NCI-H226 (cell line): ENCODE data around the gene LCE1C.

Source experiments
- DNase-seq: peaks from one replicate; pipeline ENCODE4 v3.0.0-alpha.2; 2015

Gene LCE1C

DNA sequence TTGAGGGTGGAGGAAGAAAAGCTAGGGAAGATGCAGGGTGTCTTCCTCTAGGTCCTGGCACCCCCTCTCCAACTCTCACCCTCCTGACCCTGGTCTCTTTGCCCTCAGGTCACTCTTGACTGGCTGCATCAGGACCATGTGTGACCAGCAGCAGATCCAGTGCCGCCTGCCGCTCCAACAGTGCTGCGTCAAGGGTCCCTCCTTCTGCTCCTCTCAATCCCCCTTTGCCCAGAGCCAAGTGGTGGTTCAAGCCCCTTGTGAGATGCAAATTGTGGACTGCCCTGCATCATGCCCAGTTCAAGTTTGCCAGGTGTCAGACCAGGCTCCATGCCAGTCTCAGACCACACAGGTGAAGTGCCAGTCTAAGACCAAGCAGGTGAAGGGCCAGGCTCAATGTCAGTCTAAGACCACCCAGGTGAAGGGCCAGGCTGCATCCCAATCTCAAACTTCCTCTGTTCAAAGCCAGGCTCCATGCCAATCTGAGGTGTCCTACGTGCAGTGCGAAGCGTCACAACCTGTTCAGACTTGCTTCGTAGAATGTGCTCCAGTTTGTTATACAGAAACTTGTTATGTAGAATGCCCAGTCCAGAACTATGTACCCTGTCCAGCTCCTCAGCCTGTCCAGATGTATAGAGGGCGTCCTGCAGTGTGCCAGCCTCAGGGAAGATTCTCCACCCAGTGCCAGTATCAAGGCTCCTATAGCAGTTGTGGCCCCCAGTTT lies 46.8 kb downstream of the LCE1C start:
- no peak for DNase-seq

- DNase-seq = no peak
These were observed 47.8 kb downstream of the LCE1C start for GRCh38 chr1:152758636-152759035.

- DNase-seq = no peak
These were observed 48.7 kb downstream of the LCE1C start, which contains the start of gene KPRP for GRCh38 chr1:152757747-152758146. Gene KPRP, plus strand, starts transcription at chr1:152758025. Its CDS starts 1,564 bp downstream, at chr1:152759589.

- DNase-seq = no peak
These were observed 49.6 kb downstream of the LCE1C start for GRCh38 chr1:152756872-152757271.
